Left renal pelvis (tissue), 4 donors: ENCODE measurements around the gene UBXN11. TPM values are rescaled to one million over a fixed set of nuclear protein-coding genes. Genes with fewer than 3 reads are reported as not detected.

Experiments used
- DNase-seq, 4 donors: peaks; one replicate each; pipeline ENCODE4 v3.0.0-alpha.2; 2013; ENCODE audit warnings: low read depth in 4 of 4, low spot score in 3 of 4
- polyA plus RNA-seq, 4 donors: library from polyadenylated mRNA; unstranded; fragments of 120-200 nt; gene quantifications; one replicate each; pipeline ENCODE4 v1.2.1, GENCODE V29; 2013; ENCODE audit not compliant: insufficient read length in 4 of 4

The UBXN11 gene, protein sequence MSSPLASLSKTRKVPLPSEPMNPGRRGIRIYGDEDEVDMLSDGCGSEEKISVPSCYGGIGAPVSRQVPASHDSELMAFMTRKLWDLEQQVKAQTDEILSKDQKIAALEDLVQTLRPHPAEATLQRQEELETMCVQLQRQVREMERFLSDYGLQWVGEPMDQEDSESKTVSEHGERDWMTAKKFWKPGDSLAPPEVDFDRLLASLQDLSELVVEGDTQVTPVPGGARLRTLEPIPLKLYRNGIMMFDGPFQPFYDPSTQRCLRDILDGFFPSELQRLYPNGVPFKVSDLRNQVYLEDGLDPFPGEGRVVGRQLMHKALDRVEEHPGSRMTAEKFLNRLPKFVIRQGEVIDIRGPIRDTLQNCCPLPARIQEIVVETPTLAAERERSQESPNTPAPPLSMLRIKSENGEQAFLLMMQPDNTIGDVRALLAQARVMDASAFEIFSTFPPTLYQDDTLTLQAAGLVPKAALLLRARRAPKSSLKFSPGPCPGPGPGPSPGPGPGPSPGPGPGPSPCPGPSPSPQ
- polyA plus RNA-seq = 10 to 100 TPM; 18.8 to 56.9 (median 33.7) TPM

DNA sequence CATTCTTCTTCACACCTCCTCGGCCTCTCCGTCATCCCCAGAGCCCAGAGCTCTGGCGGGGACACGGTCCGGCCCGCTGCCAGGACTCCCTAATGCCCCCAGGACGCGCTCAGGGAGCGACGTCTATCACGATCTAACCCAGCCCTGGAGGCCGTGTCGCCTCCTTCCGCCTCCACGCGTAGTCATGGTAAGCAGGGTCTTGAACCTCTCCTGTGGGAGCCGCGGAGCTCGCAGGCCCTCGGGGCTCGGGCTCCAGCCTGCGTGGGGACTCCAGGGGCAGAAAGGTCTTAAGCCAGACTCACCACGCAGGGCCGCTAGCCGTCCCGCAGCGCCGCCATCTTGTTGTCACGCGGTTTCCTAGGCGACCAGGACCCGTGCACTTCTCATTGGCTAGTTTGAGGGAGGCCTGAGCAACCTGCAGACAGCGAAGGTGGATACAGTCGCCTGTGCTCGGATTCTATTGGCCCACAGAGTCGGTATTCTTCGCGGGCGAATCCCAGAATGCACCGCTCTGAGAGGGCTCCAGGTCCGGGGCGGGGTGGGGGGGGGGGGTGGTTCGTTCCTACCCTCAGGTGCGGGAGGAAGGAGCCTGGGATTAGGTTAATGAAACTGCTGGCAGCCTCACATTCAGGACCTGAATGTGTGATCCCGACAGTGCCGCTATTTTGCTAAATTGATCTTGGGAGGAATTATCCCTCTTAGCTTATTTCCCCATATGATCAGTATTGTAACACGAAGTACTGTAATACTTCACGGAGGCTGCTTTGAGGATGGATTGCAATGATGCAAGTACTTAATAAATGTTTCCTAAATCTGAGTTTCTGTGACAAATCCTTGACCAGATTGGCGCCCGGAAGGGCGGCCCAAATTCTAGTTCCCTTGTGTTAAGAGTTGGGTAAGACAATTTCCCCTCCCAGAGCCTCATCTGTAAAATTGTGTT is at the start of gene UBXN11:
Gene UBXN11 (minus strand): TSS at position 347 of the 940 bp plus-strand sequence. CDS start 3,753 bp downstream, outside the sequence.
- DNase-seq = peak; percentile 73 to 91 (median 82)

DNA sequence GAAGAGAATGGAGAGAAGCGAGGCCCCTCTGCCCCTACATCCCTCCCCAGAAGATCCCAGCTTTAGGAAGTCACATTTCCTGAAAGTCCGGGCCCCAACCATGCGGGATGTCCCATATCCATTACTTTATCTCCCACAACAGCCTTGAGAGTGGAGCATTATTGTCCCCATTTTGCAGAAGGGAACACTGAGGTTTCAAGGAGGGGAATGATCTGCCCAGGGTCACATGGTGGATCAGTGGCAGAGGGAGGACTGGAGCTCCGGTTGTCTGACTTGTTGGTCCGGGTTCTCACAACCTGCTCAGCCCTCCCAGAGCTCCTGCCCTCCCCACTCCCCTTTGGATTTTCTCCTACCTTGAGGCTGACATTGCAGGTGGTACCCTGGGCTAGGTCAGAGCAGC is 49.7 kb upstream of the UBXN11 start:
- no peak for DNase-seq

DNA sequence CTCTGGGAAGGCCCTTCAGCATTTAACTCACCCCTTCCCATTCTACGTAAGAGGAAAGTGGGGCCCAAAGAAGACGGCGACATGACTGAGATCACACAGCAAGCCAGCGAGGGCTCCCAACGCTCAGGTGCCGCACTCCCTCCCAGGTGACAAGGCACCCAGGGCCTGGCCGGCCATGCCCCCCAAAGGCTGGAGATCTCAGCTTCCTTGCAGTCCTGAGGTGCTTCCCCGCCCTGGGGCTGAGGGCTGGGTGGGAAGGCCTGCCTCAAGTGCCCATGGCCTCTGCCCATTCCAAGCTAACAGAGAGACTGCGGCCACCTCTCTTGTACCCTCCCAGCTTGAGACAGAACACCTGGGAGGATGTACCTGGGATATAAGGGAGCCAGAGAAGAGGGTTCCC is 48.5 kb upstream of the UBXN11 start:
- no peak for DNase-seq

DNA sequence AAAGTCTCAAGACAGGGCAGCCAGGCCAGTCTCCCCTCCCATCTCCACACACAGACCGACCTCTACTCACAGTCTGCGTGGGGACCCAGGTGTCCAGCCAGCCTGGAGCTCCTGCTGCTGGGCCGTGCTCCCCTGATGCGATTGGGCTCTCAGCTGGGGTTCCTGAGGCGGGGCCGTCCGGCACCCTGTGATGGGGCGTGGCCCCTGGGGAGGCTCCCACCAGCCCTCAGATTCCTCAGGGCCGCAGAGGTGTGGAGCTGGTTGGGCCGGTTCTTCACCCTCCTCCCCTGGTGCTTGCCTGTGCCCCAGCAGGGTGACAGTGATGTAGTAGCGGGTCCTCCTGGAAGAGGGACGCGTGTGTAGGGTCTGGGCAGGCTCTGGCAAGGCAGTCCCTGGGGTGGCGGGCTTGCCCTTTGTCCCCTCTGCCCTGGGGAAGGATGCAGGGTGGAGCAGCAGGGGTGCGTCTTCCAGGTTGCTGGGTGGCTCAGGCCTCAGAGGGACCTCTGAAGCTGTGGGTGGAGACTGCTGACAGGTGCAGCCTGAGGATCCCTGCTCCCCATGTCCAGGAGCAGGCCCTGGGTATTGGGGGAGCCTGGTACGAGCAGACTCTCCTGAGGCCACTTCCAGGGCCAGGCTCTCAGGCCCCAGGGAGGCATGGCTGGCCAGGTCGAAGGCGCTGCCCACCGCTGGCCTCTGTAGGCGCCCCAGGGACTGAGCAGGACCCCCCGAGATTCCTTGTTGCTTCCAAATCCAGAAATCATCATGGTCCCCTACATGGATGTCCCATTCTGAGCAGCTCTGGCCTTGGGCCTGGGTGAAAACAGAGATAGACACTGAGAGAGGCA is 47.8 kb upstream of the UBXN11 start, which contains the start of gene CRYBG2:
Gene CRYBG2 (minus strand): TSS at position 155 of the 845 bp plus-strand sequence. CDS start 7,473 bp downstream, outside the sequence.
- DNase-seq = no peak

DNA sequence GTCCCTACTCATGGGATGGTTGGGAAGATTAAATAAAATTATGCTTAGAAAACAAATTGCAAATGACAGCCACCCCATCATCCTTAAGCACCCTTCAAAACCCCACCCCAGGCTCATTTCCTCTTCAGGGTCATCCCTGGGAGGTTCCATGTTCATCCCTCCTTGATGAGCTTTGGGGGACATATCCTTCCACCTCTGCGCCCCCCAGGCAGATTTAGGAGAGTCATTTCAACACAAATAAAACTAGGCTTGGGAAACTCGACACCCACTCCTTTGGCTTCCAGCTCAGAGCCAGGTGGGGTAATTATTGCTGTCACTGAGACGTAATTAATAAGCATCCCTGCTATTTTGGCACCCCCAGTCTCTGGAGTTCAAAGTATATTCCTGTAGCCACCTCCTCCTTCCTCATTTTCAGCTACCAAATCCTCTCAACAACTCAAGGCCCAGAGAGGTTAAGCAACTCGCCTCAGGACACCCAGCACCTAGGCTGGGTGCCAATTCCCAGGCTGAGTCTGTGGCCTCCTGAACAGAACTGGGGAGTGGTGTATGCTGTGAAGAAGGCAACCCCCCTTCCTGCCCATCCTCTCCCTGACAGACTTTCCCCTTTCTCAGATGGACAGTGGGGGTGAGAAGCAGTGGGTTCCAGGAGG is 46.9 kb upstream of the UBXN11 start:
- no peak for DNase-seq

DNA sequence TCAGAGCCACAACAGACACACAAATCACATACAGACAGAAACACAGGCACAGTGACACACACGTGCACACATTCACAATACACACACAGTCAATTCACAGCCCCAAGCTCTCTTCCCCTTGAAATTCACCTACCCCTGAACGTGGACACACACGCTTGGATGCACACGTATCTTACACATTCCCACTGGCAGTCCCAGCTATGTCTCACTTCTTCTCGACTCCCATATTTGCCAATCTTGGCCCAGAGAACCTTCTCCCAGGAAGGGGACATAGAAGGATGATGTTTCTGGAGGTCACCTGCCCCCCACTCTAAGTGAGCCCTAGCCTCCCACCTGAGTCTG is 45.9 kb upstream of the UBXN11 start:
- no peak for DNase-seq

DNA sequence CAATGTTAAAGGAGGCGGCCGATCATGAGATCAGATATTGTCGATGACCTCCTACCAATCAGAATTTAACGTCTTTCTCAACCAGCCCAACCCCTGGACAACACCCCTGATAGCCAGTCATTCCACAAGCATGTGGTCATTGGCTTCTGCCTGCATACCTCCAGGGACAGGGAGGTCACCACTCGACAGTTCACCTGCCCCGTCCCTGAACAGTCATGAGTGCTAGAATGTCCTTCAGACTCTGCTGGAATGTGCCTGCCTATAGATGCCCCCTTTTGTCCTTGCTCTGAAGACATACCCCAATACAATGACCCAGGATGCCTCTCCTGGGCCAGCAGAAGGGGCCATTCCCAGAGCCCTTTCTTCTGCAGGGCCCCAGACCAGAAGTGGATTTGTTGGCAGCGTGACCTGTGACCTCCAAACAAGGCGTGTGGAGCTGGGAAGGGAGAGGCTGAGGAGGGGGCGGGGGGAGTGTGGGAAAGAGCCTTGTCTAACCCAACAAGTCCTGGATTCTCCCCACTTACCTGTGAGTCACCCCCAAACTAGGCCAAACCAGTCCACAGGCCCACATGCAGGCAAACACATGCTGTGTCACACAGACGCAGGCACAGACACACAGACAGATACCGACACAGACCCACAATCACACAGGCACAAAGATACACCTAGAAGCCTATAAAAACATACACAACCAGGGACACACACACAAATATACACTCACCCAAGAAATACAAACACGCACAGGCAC is 45.3 kb upstream of the UBXN11 start:
- DNase-seq = no peak

DNA sequence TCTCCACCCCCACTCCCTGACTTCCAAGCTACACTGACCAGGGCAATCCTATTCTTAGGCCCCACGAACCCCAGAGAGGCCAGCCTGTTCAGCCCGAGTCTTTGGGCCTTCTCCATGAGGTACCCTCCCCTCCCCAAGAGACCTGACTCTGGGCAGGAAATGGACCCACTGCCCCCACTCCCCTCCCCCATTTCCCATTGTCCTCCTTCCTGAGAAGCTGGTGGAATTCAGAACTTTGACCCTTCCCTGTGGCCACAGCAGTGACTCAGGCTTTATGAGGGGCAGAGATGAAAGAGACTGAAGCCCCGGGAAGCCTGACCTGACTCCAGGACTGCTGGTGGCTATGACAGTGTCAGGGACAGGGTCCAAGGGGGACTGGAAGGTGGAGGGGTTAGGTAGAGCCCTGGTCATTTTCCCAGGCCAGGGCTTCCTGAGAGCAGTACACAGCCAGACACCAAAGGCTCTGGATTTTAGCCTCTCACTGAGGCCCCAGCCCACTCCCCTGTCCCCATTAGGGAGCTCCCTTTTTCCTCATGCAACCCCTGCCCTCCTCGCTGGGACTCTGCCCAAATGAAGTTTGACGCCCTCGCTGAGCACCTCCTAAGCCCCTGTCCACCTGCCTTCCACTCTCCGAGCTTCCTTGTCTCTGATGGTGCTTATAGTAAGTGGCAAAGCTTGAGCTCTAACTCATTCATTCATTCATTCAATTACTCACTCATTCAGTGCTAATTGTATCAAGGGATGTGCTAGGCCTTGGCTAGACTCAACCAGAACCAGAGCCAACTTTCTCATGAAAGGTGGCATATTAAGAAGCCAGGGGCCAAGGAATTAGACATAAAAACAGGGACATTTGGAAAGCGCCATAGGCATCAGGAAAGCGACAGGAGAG is 44.5 kb upstream of the UBXN11 start:
- no peak for DNase-seq

DNA sequence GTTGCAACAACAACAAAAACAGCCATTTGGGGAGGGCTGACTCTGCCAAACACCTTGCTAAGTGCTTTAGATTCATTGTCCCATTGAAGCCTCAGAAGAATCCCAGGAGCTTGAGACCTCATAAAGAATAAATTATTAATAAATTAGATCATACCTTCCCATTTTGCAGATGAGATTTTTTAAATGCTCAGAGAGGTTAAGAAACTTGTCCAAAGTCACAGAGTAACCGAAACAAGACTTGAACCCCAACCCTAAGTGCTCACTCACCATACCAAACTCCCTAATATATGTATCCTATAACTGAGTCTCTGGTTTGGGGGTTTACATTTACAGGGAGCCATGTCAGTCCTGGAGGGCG is 43.9 kb upstream of the UBXN11 start:
- DNase-seq = no peak

DNA sequence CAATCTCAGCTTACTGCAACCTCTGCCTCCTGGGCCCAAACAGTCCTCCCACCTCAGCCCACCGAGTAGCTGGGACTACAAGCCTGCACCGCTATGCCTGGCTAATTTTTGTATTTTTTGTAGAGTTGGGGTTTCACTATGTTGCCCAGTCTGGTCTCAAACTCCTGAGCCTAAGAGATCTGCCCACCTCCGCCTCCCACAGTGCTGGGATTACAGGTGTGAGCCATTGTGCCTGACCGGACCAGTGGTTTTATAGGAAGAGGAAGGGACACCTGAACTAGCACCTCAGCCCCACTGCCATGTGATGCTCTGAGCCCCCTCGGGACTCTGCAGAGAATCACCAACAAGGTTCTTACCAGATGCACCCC is 43.4 kb upstream of the UBXN11 start:
- DNase-seq = no peak

DNA sequence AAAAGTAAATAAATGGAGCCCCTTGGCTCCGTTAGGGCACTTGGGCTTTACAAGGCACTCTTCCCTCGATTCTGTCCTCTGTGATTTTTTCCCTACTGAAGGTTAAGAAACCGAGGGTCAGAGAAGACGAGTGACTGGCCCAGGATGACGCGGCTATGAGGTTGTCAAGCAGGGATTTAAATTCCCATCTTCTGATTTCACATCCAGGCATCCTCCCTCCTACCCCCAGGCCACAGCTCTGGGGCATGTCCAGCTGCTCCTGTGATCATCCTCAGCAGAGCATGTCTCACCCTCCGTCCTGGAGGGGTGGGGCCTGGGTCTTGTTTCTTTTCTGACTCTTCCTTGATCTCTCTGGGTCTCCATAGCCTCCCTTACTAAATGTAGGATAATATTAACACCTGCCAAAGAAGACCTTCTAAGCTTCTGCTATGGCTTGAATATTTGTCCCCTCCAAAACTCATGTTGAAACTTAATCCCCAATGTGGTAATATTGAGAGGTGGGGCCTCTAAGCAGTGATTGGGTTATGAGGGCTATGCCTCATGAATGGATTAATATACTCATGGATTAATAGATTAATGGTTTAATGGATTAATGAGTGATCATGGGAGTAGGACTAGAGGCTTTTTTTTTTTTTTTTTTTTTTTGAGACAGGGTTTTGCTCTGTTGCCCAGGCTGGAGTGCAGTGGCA is 42.9 kb upstream of the UBXN11 start:
- DNase-seq = no peak

DNA sequence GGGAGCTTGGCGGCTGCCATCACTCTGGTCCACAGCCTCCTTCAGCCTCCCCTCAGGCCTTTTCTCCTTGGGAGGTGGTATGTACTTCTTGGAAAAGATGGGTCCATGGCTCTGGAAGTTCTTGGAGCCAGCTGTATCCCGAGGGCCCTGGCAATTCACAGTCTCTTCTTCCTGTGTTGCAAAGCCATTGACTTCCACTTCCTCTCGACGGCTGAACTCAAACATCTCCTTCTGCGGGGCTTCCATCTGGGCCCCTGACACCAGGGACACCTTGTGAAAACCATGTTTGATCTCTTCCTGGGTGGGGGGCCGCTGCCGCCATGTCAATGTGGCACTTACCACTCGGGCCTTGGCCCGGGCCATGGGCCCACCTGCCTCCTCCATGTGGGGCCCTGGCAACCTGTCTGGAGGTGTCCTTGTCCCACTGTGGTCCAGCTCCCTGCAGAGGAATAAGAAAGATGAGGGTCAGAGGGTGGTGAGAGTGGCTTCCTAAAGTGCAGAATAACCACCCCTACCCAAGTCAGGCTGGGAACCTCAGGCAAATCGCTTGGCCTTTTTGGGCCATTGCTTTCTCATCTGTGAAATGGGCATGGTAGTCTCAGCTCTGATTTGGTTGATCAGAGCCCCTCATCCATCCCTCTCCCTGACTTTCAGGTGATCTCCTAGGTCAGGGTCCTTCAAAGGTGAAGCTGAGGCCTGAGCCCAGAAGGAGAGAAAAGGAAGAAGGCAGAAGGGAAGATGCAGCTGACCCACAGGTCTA is 40.0 kb upstream of the UBXN11 start:
- no peak for DNase-seq

DNA sequence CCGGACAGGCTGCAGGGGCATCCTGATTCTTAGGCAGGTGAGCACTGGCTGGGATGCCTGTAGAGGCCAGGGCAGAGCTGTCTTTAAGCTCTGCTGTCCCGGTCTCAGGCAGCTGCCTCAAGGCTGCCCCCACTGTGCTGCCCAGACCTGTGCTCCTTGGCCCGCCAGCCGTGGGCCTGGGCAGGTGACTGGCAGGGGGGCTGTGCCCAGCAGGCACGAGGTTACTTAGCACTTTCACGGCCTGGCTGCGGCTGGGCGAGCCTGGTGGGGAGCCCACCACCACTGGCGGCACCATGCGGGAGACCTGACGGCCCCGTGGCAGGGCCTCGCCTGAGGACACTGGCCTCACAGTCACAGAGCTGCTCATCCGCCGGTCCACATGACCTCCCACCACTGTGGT is 39.3 kb upstream of the UBXN11 start:
- no peak for DNase-seq

DNA sequence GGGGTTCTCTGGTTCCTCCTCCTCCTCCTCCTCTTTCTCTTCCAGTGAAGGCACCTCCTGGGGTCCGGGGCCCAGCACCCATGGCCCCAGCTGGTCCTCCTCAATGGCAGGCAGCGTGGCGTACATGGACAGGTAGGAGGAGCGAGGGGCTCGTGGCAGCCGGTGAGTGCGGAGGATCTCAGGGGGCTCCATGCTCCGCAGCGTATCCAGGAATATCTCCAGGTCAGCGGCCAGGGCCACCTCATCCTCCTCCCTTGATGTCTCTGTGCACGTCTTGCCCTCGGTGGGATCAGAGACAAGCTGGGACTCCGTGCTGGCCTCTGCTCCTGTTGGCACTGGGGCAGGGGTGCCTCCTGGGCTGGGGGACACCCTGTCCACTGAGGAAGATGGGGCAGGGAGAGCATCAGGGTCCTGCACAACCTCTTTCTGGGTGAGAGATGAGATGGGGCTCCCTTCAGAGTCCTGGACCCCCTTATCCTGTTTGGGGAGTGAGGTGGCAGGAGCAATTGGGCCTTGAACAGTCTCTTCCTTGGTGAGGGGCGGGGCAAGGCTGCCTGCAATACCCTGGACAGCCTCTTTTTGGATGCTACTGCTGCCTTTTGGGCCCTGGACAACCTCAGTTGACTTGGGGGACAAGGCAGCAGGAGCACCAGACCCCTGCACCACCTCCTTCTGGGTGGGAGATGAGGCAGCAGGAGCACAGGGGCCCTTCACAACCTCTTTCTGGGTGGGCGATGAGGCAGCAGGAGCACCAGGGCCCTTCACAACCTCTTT is 37.9 kb upstream of the UBXN11 start:
- no peak for DNase-seq

DNA sequence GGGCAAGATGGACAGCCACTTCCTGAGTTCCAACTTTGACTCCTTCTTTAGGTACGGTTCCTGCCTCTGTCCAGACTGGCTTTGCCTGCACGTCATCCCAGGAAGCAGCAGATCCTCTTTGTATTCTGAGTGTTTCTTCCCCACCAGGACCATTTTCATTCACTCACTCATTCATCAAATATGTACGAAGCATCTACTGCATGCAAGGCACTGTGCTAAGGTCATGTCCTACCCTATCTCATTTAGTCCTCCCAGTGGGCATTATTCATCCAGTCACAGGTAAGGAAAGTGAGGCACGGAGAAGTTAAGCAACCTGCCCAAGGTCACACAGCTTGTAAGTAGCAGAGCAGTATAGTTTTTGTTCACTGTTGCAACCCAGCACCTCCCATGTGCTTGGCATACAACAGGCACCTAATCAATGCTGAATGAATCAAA is 33.6 kb upstream of the UBXN11 start:
- DNase-seq = no peak

DNA sequence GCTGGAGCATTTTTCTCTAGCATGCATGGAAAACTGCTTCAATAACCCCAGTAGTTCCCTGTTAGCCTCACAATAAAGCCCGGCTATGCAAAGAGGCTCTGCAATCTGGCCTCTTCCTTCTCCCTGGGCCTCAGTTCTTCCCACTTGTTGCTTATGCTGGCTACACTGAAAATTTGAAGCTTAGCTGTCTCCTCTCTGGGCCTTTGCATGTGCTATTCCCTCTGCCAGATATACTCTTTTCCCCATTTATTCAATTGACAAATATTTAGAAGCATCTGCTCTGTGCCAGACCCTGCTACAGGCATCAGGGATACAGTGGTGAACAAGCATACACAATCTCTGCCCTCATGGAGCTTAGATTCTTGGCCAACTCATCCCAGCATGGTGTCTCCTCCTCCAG is 32.2 kb upstream of the UBXN11 start:
- no peak for DNase-seq
